GM11168 (cell line): ENCODE data around the gene FILIP1.

ENCODE experiments used
- in situ Hi-C: fragments of 300-500 bp; cut with MboI; formaldehyde crosslinking; loops from one replicate; pipeline ENCODE4 v1.12.0; 2022; ENCODE audit warnings: low sequenced_read_pairs; ENCODE audit not compliant: unreplicated experiment

FILIP1 gene

GRCh38 chr6:75494290-75494689 lies 690 bp upstream of the FILIP1 start:
- in situ Hi-C loops, result no loop called here

GRCh38 chr6:75492386-75493153 lies 1.0 kb downstream of the FILIP1 start:
- in situ Hi-C loops, result no loop called here

GRCh38 chr6:75491291-75491690 lies 2.3 kb downstream of the FILIP1 start:
- in situ Hi-C loops, result no loop called here

GRCh38 chr6:75490706-75491105 lies 2.9 kb downstream of the FILIP1 start:
- in situ Hi-C loops, result no loop called here

GRCh38 chr6:75489025-75489424 lies 4.6 kb downstream of the FILIP1 start:
- in situ Hi-C loops, result no loop called here

- in situ Hi-C loops, result no loop called here
Observed at GRCh38 chr6:75488033-75488432, 5.6 kb downstream of the FILIP1 start.

- in situ Hi-C loops, result no loop called here
Observed at GRCh38 chr6:75486850-75487518, 6.6 kb downstream of the FILIP1 start.

GRCh38 chr6:75484535-75484934 lies 9.1 kb downstream of the FILIP1 start:
- in situ Hi-C loops, result no loop called here

GRCh38 chr6:75483136-75483952 lies 10.3 kb downstream of the FILIP1 start:
- in situ Hi-C loops, result no loop called here

GRCh38 chr6:75481936-75482593 lies 11.5 kb downstream of the FILIP1 start:
- in situ Hi-C loops, result no loop called here

GRCh38 chr6:75481394-75481793 lies 12.2 kb downstream of the FILIP1 start:
- in situ Hi-C loops, result no loop called here

- in situ Hi-C loops, result no loop called here
Observed at GRCh38 chr6:75480425-75480824, 13.2 kb downstream of the FILIP1 start.

- in situ Hi-C loops, result no loop called here
Observed at GRCh38 chr6:75479712-75480111, 13.9 kb downstream of the FILIP1 start.

- in situ Hi-C loops, result no loop called here
Observed at GRCh38 chr6:75478929-75479328, 14.7 kb downstream of the FILIP1 start.

GRCh38 chr6:75472885-75473284 lies 20.7 kb downstream of the FILIP1 start:
- in situ Hi-C loops, result no loop called here

- in situ Hi-C loops, result no loop called here
Observed at GRCh38 chr6:75467966-75468365, 25.6 kb downstream of the FILIP1 start.

GRCh38 chr6:75467284-75467683 lies 26.3 kb downstream of the FILIP1 start:
- in situ Hi-C loops, result no loop called here

GRCh38 chr6:75466636-75467035 lies 27.0 kb downstream of the FILIP1 start:
- in situ Hi-C loops, result no loop called here

GRCh38 chr6:75463908-75464307 lies 29.7 kb downstream of the FILIP1 start:
- in situ Hi-C loops, result no loop called here

GRCh38 chr6:75463061-75463460 lies 30.5 kb downstream of the FILIP1 start:
- in situ Hi-C loops, result no loop called here

- in situ Hi-C loops, result no loop called here
Observed at GRCh38 chr6:75460681-75461080, 32.9 kb downstream of the FILIP1 start.
